HepG2 (cell line): Measurements from ENCODE around the gene BMF. TPM values are rescaled to one million over a fixed set of nuclear protein-coding genes. Genes with fewer than 3 reads are reported as not detected.

ENCODE experiments used
- ATF5 ChIP-seq: sonication (generic); formaldehyde crosslinking; IDR thresholded peaks from 2 replicates; pipeline ENCODE4 v1.4.0; 2020; ENCODE audit warnings: mild to moderate bottlenecking, low read depth, missing genetic modification reagents
- CREB3 ChIP-seq: sonication (generic); formaldehyde crosslinking; IDR thresholded peaks from 2 replicates; pipeline ENCODE4 v1.5.0; 2020; ENCODE audit warnings: missing genetic modification reagents
- DMTF1 ChIP-seq: sonication (generic); formaldehyde crosslinking; IDR thresholded peaks from 2 replicates; pipeline ENCODE4 v1.4.0; 2020; ENCODE audit warnings: mild to moderate bottlenecking, missing genetic modification reagents
- HIC2 ChIP-seq: sonication (generic); formaldehyde crosslinking; IDR thresholded peaks from 2 replicates; pipeline ENCODE4 v1.9.0; 2022; ENCODE audit warnings: low read depth, missing genetic modification reagents
- MATR3 ChIP-seq: sonication (generic); formaldehyde crosslinking; IDR thresholded peaks from 2 replicates; pipeline ENCODE4 v1.4.0; 2020; ENCODE audit warnings: missing genetic modification reagents
- MEIS2 ChIP-seq: sonication (generic); formaldehyde crosslinking; IDR thresholded peaks from 2 replicates; pipeline ENCODE4 v1.9.0; 2021; ENCODE audit warnings: mild to moderate bottlenecking, missing genetic modification reagents
- NR2F6 ChIP-seq, 2 experiments: IDR thresholded peaks; 2 replicates each; pipeline ENCODE4 v1.6.1; 2016; ENCODE audit warnings: antibody characterized with exemption in 1 of 2, mild to moderate bottlenecking in 1 of 2
- POLR2A ChIP-seq, 2 experiments: IDR thresholded peaks; 2 replicates each; pipeline ENCODE4 v1.6.1; 2011; ENCODE audit warnings: low read depth in 2 of 2, low read length in 2 of 2, mild to moderate bottlenecking in 1 of 2, moderate library complexity in 1 of 2; ENCODE audit not compliant: insufficient read depth in 1 of 2
- RFXAP ChIP-seq: sonication (generic); formaldehyde crosslinking; IDR thresholded peaks from 2 replicates; pipeline ENCODE4 v1.4.0; 2020; ENCODE audit warnings: missing genetic modification reagents, borderline replicate concordance
- SMYD3 ChIP-seq: sonication (generic); formaldehyde crosslinking; IDR thresholded peaks from 2 replicates; pipeline ENCODE4 v1.8.1; 2023; ENCODE audit warnings: mild to moderate bottlenecking, missing genetic modification reagents
- SUZ12 ChIP-seq: fragments of 150-350 bp; IDR thresholded peaks from 2 replicates; pipeline ENCODE4 v1.6.1; 2014; ENCODE audit warnings: low read depth, low read length
- ZFP90 ChIP-seq: sonication (generic); formaldehyde crosslinking; IDR thresholded peaks from 2 replicates; pipeline ENCODE4 v1.8.0; 2022; ENCODE audit warnings: missing genetic modification reagents, mild to moderate bottlenecking, inconsistent platforms, borderline replicate concordance
- ZNF276 ChIP-seq: sonication (generic); formaldehyde crosslinking; IDR thresholded peaks from 2 replicates; pipeline ENCODE4 v1.4.0; 2020; ENCODE audit warnings: mild to moderate bottlenecking, low read depth, missing genetic modification reagents
- ZNF33B ChIP-seq: sonication (generic); formaldehyde crosslinking; IDR thresholded peaks from 2 replicates; pipeline ENCODE4 v1.5.1; 2020; ENCODE audit warnings: mild to moderate bottlenecking, missing genetic modification reagents
- ZNF513 ChIP-seq: sonication (generic); formaldehyde crosslinking; conservative IDR thresholded peaks from 2 replicates; pipeline ENCODE4 v1.5.0; 2020; ENCODE audit warnings: missing genetic modification reagents
- ZNF563 ChIP-seq: sonication (generic); formaldehyde crosslinking; IDR thresholded peaks from 2 replicates; pipeline ENCODE4 v1.8.0; 2022; ENCODE audit warnings: mild to moderate bottlenecking, moderate library complexity, missing genetic modification reagents
- ZNF629 ChIP-seq: sonication (generic); formaldehyde crosslinking; conservative IDR thresholded peaks from 2 replicates; pipeline ENCODE4 v1.5.0; 2020; ENCODE audit warnings: missing genetic modification reagents
- ZNF710 ChIP-seq: sonication (generic); formaldehyde crosslinking; IDR thresholded peaks from 2 replicates; pipeline ENCODE4 v1.5.0; 2020; ENCODE audit warnings: mild to moderate bottlenecking, missing genetic modification reagents, borderline replicate concordance
- ZNF761 ChIP-seq: sonication (generic); formaldehyde crosslinking; conservative IDR thresholded peaks from 2 replicates; pipeline ENCODE4 v1.4.0; 2020; ENCODE audit warnings: mild to moderate bottlenecking, missing genetic modification reagents
- polyA plus RNA-seq, 8 experiments: library from polyadenylated mRNA; depleted of rRNA in 3 of 8; stranded (reverse) in 7 of 8; unstranded in 1 of 8; fragments of >200 nt; fragmentation: Illumina TruSeq in 4 of 8; extraction: Trizol in 4 of 8; gene quantifications; 2 replicates each; pipeline versions ENCODE4 v1.2.1 to v1.2.3, GENCODE V29; 2011 to 2016; ENCODE audit warnings: low read depth in 4 of 8, missing spikeins in 1 of 8, mixed read lengths in 1 of 8; ENCODE audit not compliant: insufficient read depth in 1 of 8
- total RNA-seq, 5 experiments: library from RNA; depleted of rRNA; stranded (reverse); fragments of >200 nt; fragmentation: Illumina TruSeq; extraction: Trizol; gene quantifications; 2 replicates each; pipeline ENCODE4 v1.2.3, GENCODE V29; 2016; ENCODE audit warnings: low read depth in 1 of 5

BMF gene
- total and polyA plus RNA-seq, 2 of the 13 experiments (the other 11 are each of a cell fraction or from before 2014, with no cell fraction given) = 8.7 to 15.9 TPM

- TF ChIP-seq ZNF513 (CRISPR knock-in tag) = no peak
- TF ChIP-seq ZNF761 = no peak
- TF ChIP-seq CREB3 = no peak
- TF ChIP-seq MEIS2 (CRISPR knock-in tag) = no peak
- TF ChIP-seq RFXAP (CRISPR knock-in tag) = no peak
- TF ChIP-seq ZNF710 (CRISPR knock-in tag) = no peak
- 0 out of 2 replicates have a peak, but pooled peaks have one; percentile 14 for TF ChIP-seq SMYD3 (CRISPR knock-in tag)
- TF ChIP-seq HIC2 (CRISPR knock-in tag) = no peak; the same call in 1 of the 2 replicates
- no peak for TF ChIP-seq ZFP90 (CRISPR knock-in tag)
- no peak for TF ChIP-seq NR2F6 (IDR thresholded peaks at IDR 0.05)
- no peak for TF ChIP-seq NR2F6 (CRISPR knock-in tag; IDR thresholded peaks at IDR 0.05)
- TF ChIP-seq MATR3 (CRISPR knock-in tag) = no peak
- TF ChIP-seq ZNF276 (CRISPR knock-in tag) = no peak
- 0 out of 4 replicates have a peak, but pooled peaks of 1 of the 2 experiments have one; percentile 23 for TF ChIP-seq POLR2A (IDR thresholded peaks at IDR 0.05; ENCODE audit: insufficient read depth in 1 of 2, low read depth in 2 of 2, low read length in 2 of 2)
- no peak for TF ChIP-seq ZNF629
- no peak for TF ChIP-seq ZNF33B (CRISPR knock-in tag)
- TF ChIP-seq ATF5 (CRISPR knock-in tag) = no peak
- TF ChIP-seq ZNF563 (CRISPR knock-in tag) = no peak
- TF ChIP-seq SUZ12 = no peak
- TF ChIP-seq DMTF1 (CRISPR knock-in tag) = no peak
Observed at GRCh38 chr15:40040293-40040635, 68.4 kb downstream of the BMF start (continued).
